ENCODE results near the gene AMOTL2.

DNA sequence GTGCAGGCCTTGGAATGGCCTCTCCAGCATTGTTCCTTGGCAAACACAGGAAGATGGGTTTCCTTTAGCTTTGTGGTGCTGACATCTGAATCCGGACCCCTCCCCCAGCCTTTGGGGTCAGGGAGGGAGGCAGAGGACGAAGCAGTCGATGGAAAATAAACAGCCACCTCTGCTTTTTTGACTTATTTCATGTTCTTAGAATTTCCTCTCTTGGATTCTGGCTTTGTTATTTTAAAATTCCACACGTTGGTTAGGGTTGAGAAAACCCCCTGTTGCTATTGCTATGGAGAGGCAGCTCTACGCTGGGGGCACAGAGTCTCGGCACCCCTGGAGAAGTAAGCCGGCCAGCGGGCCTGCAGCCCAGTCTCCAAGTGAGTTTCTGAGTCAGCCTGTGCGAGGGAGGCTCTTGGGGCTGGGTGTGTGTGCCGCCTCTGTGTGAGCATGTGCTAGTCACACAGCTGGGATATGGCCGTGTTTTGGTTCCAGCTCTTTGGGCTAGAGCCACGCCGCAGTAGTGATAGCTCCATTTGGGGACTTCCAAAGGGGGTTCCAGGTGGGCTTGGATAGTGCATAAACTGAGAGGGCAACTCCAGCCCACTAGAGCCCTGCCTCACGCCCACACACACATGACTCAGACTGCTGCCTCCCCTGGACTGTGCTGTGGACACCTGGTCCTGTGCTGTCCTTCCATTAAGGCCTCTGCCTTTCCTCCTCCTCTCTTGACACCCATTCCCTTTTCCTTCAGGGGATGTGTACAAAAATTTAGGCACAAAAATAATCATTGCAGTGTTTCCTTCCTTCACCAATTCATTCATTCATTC, 58.8 kb downstream of the AMOTL2 start:
- TF ChIP-seq JUND (IDR thresholded peaks at IDR 0.05) (no peak), CHD2 (IDR thresholded peaks at IDR 0.05; ENCODE audit: low read length, partially characterized antibody) (no peak), EP300 (IDR thresholded peaks at IDR 0.05; ENCODE audit: borderline replicate concordance in 1 of 2, low read depth in 1 of 2, low read length in 1 of 2) (no peak), SIN3A (IDR thresholded peaks at IDR 0.05; ENCODE audit: borderline replicate concordance, low read depth, low read length) (no peak), GABPA (IDR thresholded peaks at IDR 0.05; ENCODE audit: low read depth) (no peak), RAD21 (IDR thresholded peaks at IDR 0.05; ENCODE audit: low read length) (no peak), ELF1 (IDR thresholded peaks at IDR 0.05) (no peak)
- TF ChIP-seq, protein P1, sequence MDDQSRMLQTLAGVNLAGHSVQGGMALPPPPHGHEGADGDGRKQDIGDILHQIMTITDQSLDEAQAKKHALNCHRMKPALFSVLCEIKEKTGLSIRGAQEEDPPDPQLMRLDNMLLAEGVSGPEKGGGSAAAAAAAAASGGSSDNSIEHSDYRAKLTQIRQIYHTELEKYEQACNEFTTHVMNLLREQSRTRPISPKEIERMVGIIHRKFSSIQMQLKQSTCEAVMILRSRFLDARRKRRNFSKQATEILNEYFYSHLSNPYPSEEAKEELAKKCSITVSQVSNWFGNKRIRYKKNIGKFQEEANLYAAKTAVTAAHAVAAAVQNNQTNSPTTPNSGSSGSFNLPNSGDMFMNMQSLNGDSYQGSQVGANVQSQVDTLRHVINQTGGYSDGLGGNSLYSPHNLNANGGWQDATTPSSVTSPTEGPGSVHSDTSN (IDR thresholded peaks at IDR 0.05), result no peak
- TF ChIP-seq, protein P2, sequence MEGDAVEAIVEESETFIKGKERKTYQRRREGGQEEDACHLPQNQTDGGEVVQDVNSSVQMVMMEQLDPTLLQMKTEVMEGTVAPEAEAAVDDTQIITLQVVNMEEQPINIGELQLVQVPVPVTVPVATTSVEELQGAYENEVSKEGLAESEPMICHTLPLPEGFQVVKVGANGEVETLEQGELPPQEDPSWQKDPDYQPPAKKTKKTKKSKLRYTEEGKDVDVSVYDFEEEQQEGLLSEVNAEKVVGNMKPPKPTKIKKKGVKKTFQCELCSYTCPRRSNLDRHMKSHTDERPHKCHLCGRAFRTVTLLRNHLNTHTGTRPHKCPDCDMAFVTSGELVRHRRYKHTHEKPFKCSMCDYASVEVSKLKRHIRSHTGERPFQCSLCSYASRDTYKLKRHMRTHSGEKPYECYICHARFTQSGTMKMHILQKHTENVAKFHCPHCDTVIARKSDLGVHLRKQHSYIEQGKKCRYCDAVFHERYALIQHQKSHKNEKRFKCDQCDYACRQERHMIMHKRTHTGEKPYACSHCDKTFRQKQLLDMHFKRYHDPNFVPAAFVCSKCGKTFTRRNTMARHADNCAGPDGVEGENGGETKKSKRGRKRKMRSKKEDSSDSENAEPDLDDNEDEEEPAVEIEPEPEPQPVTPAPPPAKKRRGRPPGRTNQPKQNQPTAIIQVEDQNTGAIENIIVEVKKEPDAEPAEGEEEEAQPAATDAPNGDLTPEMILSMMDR (IDR thresholded peaks at IDR 0.05), result no peak

Data from SK-N-SH (cell line).